PC-9 (cell line): ENCODE measurements around the gene PRM3. TPM values are rescaled to one million over a fixed set of nuclear protein-coding genes. Genes with fewer than 3 reads are reported as not detected.

Experiments used
- BruUV-seq: library from RNA; stranded (reverse); fragments of 400-500 nt; replicated peaks from 2 replicates; lab custom pipeline; 2021; lab: Mats Ljungman, UMichigan
- CTCF ChIA-PET: fragments of 300-600 bp; sonication (Branson Sonifier 250); formaldehyde crosslinking; loops from one replicate; lab custom pipeline; 2022; ENCODE audit warnings: antibody characterized with exemption; lab: Charles Lee
- POLR2A ChIA-PET: fragments of 300-600 bp; sonication (Branson Sonifier 250); formaldehyde crosslinking; loops from one replicate; lab custom pipeline; 2022; ENCODE audit warnings: antibody characterized with exemption; ENCODE audit not compliant: unreplicated experiment; lab: Charles Lee
- DNase-seq, 2 experiments: peaks; one replicate each; pipeline versions ENCODE4 v3.0.0 to v3.0.0-alpha.2; 2015 to 2022; ENCODE audit warnings: mixed read lengths in 1 of 2
- H2AFZ ChIP-seq: fragments of 200-600 bp; sonication (generic); 2 replicates; pipeline ENCODE4 v1.8.1; 2017; ENCODE audit warnings: antibody characterized with exemption
- H3F3A ChIP-seq: fragments of 200-600 bp; sonication (generic); 2 replicates; pipeline ENCODE4 v1.8.1; 2017; ENCODE audit warnings: antibody characterized with exemption, mild to moderate bottlenecking, low read depth; ENCODE audit not compliant: insufficient read depth
- H3K27ac ChIP-seq: fragments of 200-600 bp; sonication (generic); 2 replicates; pipeline ENCODE4 v1.6.1; 2016; ENCODE audit warnings: mixed run types
- H3K27me3 ChIP-seq: fragments of 200-600 bp; sonication (generic); 2 replicates; pipeline ENCODE4 v1.6.1; 2016; ENCODE audit warnings: low read depth, mixed run types; ENCODE audit not compliant: insufficient read depth
- H3K36me3 ChIP-seq: fragments of 200-600 bp; sonication (generic); 2 replicates; pipeline ENCODE4 v1.6.1; 2016; ENCODE audit warnings: low read depth, mixed run types
- H3K4me1 ChIP-seq: fragments of 200-600 bp; sonication (generic); replicated peaks from 2 replicates; pipeline ENCODE4 v1.6.1; 2016; ENCODE audit warnings: mixed run types; ENCODE audit not compliant: insufficient read depth
- H3K4me2 ChIP-seq: fragments of 200-600 bp; sonication (generic); 2 replicates; pipeline ENCODE4 v1.6.1; 2017; ENCODE audit warnings: mixed run types
- H3K4me3 ChIP-seq: fragments of 200-600 bp; sonication (generic); 2 replicates; pipeline ENCODE4 v1.6.1; 2016; ENCODE audit warnings: mixed run types
- H3K79me2 ChIP-seq: fragments of 200-600 bp; sonication (generic); 2 replicates; pipeline ENCODE4 v1.6.1; 2017; ENCODE audit warnings: low read depth, mixed run types
- H3K9me2 ChIP-seq: fragments of 200-600 bp; sonication (generic); 2 replicates; pipeline ENCODE4 v1.8.1; 2017; ENCODE audit warnings: mild to moderate bottlenecking; ENCODE audit not compliant: insufficient read depth
- H3K9me3 ChIP-seq: fragments of 200-600 bp; sonication (generic); 2 replicates; pipeline ENCODE4 v1.8.1; 2016; ENCODE audit warnings: low read depth; ENCODE audit not compliant: insufficient read depth
- H4K20me1 ChIP-seq: fragments of 200-600 bp; sonication (generic); 2 replicates; pipeline ENCODE4 v1.8.1; 2017; ENCODE audit not compliant: insufficient read depth
- CTCF ChIP-seq: fragments of 200-600 bp; sonication (generic); conservative IDR thresholded peaks from 2 replicates; pipeline ENCODE4 v1.6.1; 2017; ENCODE audit warnings: mixed run types, antibody characterized with exemption, mild to moderate bottlenecking, moderate library complexity
- EZH2 ChIP-seq: fragments of 200-600 bp; sonication (generic); IDR thresholded peaks from 2 replicates; pipeline ENCODE4 v1.8.0; 2017; ENCODE audit warnings: antibody characterized with exemption, low read depth
- intact Hi-C: fragments of 100-400 bp; cut with micrococcal nuclease; formaldehyde crosslinking; loops from one replicate; pipeline ENCODE4 v1.10.0; 2022; ENCODE audit not compliant: unreplicated experiment
- total RNA-seq: library from RNA; stranded (reverse); gene quantifications from 2 replicates; pipeline ENCODE4 v1.2.3, GENCODE V29; 2021

Gene PRM3
- total RNA-seq, 1 experiment from 2014 or later, result not detected

GRCh38 chr16:11252482-11252931 is 20.9 kb downstream of the PRM3 start:
- no peak overlapping the region for H2AFZ ChIP-seq
- no TSS peak for BruUV-seq
- ChIA-PET CTCF (no interaction called here), POLR2A (no interaction called here)
- H3K27ac ChIP-seq, result no peak overlapping the region
- no peaks in the 10 kb centered on the region for H3K9me2 ChIP-seq
- H3K36me3 ChIP-seq, result no peaks in the 10 kb centered on the region
- H3K27me3 ChIP-seq, result no peaks in the 10 kb centered on the region
- intact Hi-C loops, result loop anchor here (10.0 kb wide), 1 partner anchor 198 kb away; no protein-coding TSS in a partner anchor
- H3K9me3 ChIP-seq, result no peaks in the 10 kb centered on the region
- no peaks in the 10 kb centered on the region for H3K79me2 ChIP-seq
- no peak overlapping the region for H3K4me3 ChIP-seq
- TF ChIP-seq EZH2 (no peak), CTCF (no peak)
- no peaks in the 10 kb centered on the region for H4K20me1 ChIP-seq
- H3K4me1 ChIP-seq, result peaks cover 22% of the 10 kb centered on the region
- peaks cover 7% of the 10 kb centered on the region; the same call in 1 of the 2 replicates for H3F3A ChIP-seq
- no peak overlapping the region for H3K4me2 ChIP-seq
- DNase-seq, result no peak

- Histone ChIP-seq H3K27me3 (no peaks in the 10 kb centered on the region), H2AFZ (no peak overlapping the region), H3K27ac (no peak overlapping the region), H3F3A (peaks cover 5% of the 10 kb centered on the region; the same call in 1 of the 2 replicates), H3K9me3 (no peaks in the 10 kb centered on the region), H4K20me1 (no peaks in the 10 kb centered on the region), H3K4me1 (peaks cover 15% of the 10 kb centered on the region), H3K36me3 (no peaks in the 10 kb centered on the region), H3K4me3 (no peak overlapping the region), H3K9me2 (no peaks in the 10 kb centered on the region), H3K4me2 (no peak overlapping the region), H3K79me2 (no peaks in the 10 kb centered on the region)
- intact Hi-C loops, result loop anchor here (10.0 kb wide), 1 partner anchor 197 kb away; no protein-coding TSS in a partner anchor
- CTCF ChIA-PET, result no interaction called here
- POLR2A ChIA-PET, result interaction anchor here (0.6 kb wide), 1 partner anchor 638 kb away, joined by 5 read pairs; no protein-coding TSS in a partner anchor
- DNase-seq, result no peak
- no TSS peak for BruUV-seq
- no peak for TF ChIP-seq EZH2
Observed at GRCh38 chr16:11251525-11252481, 21.6 kb downstream of the PRM3 start.

GRCh38 chr16:11250786-11251524 is 22.5 kb downstream of the PRM3 start:
- H3K4me2 ChIP-seq, result no peak overlapping the region
- H3K9me2 ChIP-seq, result no peaks in the 10 kb centered on the region
- H3K27ac ChIP-seq, result no peak overlapping the region
- H3K36me3 ChIP-seq, result no peaks in the 10 kb centered on the region
- H3K4me1 ChIP-seq, result peaks cover 13% of the 10 kb centered on the region; the same call in 1 of the 2 replicates
- ChIA-PET POLR2A (no interaction called here), CTCF (no interaction called here)
- no peaks in the 10 kb centered on the region for H3K79me2 ChIP-seq
- BruUV-seq, result no TSS peak
- no peak for TF ChIP-seq EZH2
- no peak for TF ChIP-seq CTCF
- no peaks in the 10 kb centered on the region; the same call in 1 of the 2 replicates for H3F3A ChIP-seq
- H3K27me3 ChIP-seq, result no peaks in the 10 kb centered on the region
- H4K20me1 ChIP-seq, result no peaks in the 10 kb centered on the region
- no peaks in the 10 kb centered on the region for H3K9me3 ChIP-seq
- no peak for DNase-seq
- H2AFZ ChIP-seq, result no peak overlapping the region
- no peak overlapping the region for H3K4me3 ChIP-seq
- intact Hi-C loops, result loop anchor here (10.0 kb wide), 1 partner anchor 196 kb away; no protein-coding TSS in a partner anchor
